NK-92 (cell line): ENCODE results near the gene MRPS31.

Experiments used
- DNase-seq: peaks from one replicate; lab custom pipeline; 2025; ENCODE audit not compliant: unreplicated experiment; lab: John Stamatoyannopoulos, UW

Gene MRPS31

DNA sequence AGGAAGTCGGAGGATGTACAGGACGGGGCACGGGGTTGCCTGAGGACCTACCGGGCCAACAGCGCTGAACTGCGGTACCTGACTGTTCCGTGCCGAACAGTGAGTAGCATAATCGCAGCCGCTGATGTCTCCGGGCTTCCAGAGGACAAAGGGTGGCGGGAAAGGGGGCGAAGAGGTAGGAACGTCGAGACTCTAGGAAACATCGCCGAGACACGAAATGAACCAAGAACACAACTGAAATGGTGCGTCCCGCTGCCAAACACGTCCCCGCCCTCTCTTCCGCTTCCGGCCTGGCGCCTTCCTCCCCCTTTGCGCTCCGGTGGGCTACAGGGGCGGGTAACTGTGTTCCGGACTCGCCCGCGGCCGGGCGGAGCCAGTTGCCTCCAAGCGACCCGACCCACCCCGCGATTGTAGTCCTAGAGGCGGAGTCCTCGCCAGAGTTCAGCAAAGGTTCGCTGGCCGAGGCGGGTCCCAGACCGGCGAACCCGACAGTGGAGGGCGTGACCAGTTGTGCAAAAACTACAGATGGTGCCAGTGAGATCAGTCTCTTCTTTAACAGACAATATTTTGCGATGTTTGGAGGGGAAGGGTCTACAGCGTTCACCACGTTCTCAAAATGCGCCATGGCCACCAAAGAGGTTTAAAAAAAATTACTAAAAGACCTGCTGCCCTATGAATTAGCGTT, at the start of gene MRPS31:
Gene MRPS31 (minus strand): TSS at position 257 of the 685 bp plus-strand sequence. CDS start 54 bp downstream, at position 203.
- DNase-seq, result peak; percentile 47

DNA sequence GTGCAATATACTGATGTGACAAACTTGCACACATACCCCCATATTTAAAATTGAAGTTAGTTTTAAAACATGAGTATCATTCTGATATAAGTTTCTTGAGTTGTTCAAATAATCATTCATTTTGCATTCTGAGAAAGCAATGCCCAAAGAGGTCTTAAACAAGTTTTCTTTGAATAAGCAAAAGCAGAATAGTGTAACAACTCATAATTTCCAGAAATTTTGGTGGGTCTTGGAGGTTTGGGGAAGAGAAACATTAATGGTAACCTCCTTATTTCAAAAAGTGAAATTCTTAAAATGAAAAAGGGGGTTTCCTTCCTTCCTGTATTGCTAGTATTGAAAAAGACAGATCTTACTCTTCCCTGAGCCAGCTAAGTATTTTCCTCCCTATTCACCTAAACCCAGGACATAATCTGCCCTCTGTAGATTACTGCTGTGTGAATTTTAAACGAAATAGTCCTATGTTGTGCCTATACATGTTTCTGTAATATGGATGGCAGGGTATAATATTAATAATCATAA, 48.9 kb upstream of the MRPS31 start:
- DNase-seq, result no peak

DNA sequence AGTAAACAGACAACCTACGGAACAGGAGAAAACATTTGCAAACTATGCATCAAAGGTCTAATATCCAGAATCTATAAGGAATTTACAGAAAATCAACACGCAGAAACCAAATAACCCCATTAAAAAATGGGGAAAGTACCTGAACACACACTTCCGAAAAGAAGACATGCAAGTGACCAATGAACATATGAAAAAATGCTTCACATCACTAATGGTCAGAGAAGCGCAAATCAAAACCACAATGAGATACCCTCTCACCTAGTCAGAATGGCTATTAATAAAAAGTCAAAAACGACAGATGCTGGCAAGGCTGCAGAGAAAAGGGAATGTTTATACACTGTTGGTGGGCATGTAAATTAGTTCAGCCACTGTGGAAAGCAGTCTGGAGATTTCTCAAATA, 47.9 kb upstream of the MRPS31 start:
- DNase-seq, result no peak

DNA sequence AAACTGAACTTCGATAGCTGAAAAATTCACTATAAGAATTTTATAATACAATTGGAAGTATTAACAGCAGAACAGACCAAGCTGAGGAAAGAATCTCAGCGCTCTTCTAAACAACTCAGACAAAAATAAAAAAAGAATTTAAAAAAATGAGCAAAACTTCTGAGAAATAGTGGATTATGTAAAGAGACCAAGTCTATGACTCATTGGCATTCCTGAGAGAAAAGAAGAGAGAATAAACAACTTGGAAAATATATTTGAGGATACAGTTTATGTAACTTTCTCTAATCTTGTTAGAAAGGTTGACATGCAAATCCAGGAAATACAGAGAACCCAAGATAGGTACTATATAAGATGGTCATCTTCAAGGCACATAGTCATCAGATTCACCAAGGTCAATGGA, 43.8 kb upstream of the MRPS31 start:
- DNase-seq, result no peak

DNA sequence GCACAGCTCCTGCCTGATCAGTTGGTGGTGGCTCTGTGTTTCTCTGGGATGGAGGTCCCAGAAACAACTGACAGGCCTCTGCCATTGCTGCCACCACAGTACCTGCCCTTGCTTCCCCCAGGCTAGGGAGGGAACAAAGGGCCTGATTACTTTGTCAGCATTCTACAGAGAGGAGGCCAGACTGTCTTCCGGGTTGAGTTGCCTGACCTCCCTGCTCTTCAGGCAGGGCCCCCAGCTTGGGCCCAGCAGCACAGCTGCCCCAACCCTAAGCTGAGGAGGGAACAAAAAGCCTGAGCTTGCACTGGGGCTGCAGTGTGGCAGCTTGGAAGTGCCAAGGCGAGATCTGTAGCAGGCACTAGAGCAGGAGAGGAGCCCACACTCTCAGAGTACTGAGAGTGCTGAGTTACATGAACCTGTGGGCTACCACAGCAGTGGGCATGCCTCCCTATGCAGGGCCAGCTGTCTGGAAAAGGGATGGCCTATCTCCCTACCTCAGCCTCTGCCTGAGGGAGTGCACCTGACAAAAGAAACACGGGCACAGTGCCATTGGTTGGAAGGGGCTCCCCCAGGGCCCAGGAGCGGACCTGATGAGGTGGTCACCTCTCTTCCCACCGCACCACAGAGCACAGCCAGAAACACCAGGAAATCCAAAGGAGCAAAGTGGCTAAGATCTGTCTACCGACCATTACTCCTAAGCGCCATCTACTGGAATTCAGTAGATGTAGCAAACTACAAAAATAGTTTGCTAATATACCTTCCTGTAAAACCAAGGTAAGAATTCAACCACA, 42.9 kb upstream of the MRPS31 start:
- no peak for DNase-seq

DNA sequence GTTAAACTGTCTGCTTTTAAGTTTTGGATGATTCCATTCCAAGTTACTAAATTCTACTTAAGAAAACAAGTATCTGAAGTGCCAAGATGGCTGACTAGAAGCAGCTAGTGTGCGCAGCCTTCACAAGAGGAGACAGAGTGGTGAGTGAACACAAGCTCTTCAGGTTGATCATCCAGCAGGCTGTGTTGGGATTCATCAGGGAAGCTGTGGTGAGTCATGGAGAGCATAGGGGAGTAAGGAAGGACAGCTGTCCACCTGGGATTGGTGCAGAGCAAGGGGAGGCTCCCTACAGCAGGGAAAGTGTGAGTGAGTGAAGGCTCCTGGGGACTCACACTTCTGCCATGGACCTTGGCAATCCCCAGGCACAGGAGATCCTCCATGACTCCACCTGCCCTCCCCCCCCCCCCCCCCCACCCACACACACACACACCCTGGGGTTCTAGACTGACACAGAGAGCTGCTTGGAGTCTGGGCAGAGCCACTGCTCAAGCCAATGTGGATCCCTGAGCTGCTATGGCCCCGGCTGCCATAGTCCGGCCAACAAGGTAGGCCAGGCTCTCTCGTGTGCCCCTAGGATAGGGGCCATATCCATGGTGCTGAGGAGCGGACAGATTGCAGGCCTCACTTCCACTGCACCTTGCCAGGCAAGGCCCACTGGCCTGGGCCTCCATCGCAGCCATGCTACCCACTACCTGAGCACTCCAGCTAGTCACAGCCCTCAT, 41.9 kb upstream of the MRPS31 start:
- DNase-seq, result no peak

DNA sequence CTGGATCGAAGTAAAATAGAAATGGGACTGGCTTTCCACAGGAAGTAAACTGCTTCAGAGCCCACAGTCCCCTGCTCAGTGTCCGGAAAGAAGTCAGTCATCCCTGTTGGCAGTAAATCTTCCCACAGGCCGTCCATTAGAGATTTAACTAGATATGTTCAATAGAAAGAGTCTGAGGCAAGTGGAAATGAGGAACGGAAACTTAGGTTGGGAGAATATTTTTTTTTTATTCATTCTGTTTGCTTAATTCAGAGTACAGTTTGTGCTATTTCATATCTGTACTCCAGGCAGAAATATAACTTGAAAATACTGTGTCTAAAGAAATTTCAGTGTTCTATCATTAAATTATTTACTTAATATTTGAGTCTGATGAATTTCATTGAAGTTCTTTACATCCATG, 41.1 kb upstream of the MRPS31 start:
- no peak for DNase-seq

DNA sequence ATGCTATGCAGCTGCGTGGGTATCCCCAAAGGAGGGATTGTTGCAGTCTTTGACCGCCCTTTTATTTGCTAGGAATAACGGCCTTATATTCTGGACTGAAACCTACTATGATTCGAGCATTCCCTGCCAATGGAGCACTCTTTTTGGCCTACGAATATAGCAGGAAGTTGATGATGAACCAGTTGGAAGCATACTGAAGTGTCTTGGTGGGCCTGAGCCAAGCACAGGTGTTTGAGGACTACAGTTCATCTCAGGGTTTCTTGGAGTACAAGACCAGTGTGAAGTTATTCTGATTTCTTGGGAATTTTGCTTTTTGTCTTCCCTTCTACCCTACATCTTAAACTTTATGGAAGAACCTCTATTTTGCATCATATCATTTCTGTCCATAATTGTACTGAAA, 38.5 kb upstream of the MRPS31 start:
- no peak for DNase-seq

DNA sequence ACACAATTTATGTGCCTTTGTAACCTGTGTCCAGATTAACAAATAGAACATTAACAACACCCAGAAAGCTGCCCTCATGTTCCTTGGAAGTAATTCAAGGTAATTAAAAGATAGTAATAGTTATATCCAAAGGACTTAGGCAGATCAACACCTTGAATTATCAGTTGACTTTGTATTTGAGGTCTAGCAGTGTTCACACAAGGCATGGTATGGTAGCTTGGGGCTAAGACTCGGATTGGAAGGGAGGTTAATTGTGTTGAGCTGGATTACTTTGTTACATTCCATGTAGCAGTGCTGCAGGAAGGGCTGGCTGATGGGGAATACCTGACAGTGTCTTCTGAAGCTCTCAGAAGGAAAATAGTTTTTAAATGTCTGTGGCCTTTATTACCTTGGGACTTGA, 35.3 kb upstream of the MRPS31 start:
- no peak for DNase-seq

DNA sequence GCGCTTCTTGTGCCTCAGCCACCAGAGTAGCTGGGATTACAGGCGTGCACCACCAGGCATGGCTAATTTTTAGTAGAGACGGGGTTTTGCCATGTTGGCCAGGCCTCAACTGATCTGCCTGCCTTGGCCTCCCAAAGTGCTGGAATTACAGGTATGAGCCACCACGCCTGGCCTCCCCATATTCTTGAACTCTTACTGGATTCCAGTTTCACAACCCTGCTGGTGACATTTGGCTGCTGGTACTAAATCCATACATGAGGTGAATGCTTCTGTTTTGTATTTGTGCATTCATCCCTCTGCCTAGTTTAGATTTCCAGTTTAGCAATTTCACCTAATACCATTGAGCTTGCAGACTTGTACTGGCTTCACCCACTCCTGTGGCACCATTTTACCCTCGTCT, 32.3 kb upstream of the MRPS31 start:
- DNase-seq, result no peak

DNA sequence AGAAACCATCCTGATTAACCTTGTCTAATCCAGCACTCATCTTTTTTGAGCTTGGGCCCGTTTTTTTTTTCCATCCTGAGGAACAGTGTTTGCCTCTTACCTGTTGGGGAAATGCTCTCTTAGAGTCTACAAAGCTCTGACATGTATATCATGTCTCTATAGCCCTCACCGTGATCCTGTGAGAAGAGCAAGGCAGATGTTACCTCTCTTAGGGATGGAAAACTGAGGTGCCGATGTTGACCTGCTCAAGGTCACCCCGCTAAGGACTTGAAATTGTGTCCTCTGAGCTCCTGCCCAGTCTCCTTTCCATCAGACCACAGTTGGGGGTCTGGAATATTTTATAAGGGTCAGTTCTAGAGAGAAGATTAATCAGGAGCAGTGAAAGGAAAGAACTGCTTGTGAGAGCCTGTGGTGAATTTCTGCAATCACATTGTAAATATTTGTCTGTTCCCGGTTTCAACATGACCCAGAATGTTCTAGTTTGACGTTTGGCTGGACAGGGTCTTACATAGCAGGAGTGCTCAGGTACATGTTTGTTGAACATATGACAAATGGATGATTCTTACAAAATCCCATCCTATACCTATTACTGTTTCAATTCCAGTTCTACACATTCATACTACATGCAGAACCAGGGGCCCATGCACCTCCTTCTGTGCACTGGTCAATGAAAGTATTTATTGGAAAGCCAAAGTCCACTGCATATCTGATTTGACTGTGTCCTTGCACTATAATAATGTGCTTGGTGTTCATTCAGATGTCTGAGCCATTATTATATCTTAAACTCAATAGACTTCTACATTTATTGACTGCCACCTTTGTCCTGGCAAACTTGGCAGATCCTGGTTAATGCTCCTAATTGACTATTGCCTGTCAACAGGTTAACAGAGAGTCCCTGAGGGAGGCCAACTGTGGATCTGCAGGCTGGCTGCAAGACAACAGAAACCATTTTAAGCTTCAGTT, 30.5 kb upstream of the MRPS31 start:
- DNase-seq, result no peak

DNA sequence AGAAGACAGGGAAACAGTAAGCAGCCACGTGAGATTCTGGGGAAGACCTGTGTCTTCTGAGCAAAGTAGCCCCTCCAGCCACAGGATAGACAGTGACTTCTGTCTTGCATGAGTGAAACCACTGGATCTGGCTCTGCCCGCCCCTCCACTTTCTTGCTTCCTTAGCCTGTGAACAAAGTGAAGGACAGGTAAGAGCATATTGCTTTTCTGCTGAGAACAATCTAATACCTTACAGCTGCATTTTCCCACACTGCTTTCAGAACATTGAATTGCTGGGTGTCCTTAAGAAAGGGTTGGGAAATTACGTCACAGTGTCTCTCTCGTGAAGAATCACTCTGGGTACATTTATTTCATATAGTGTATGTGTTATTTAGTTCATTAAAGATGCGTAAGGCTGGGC, 29.6 kb upstream of the MRPS31 start:
- no peak for DNase-seq

DNA sequence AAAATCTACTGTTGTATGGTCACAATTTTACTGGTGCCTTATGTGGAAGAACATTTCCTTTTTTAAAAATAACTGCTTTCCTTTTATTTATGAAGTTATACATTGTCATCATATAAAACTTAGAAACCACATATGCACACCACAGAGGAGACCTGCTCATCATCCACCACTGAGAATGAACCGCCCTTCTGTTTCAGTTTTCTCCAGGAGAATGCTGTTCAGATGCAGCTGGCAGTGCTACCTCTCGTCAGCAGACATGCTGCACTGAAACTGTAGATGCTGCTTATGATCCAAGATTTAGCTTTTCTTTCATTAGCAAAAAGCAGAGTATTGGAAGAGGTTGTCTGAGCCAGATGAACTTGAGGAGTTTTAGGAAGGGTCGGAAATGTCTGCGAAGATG, 28.5 kb upstream of the MRPS31 start:
- no peak for DNase-seq

DNA sequence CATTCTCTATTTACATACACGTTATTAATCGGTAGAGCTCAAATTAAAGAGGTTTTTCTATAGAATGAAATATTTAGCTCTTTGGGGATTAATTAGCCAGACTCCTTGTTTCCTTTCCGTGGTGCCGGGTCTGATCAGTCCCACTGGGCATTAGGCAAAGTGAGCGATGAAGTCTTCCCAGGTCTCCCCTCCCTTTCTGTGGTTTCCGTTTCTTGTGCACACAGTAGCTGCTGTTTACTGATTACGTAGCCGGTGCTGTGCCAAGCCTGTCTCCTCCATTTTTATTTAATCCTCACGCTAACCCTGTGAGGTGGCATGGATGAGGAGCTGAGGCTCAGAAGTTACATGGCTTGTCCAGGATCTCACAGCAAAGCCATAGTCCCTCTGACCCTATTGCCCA, 27.4 kb upstream of the MRPS31 start:
- DNase-seq, result no peak

DNA sequence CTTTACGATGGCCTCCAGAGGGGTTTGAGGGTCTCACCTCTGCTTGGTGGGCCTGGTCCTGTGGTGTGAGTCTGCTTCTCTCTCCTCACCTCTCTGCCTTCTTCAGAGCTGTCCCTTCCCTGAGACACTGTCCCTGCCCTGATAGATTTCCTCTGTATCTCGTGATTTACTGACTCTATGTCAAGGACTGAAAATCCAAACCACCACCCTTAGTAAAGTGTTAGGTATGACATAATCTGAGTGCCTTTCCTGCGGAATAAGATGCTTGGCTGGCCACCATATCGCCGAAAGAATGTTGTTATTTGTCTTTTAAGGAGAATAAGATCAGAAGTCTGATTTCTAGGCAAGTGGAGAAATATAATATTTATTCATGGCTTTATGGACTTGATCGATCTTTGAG, 25.7 kb upstream of the MRPS31 start:
- DNase-seq, result no peak

DNA sequence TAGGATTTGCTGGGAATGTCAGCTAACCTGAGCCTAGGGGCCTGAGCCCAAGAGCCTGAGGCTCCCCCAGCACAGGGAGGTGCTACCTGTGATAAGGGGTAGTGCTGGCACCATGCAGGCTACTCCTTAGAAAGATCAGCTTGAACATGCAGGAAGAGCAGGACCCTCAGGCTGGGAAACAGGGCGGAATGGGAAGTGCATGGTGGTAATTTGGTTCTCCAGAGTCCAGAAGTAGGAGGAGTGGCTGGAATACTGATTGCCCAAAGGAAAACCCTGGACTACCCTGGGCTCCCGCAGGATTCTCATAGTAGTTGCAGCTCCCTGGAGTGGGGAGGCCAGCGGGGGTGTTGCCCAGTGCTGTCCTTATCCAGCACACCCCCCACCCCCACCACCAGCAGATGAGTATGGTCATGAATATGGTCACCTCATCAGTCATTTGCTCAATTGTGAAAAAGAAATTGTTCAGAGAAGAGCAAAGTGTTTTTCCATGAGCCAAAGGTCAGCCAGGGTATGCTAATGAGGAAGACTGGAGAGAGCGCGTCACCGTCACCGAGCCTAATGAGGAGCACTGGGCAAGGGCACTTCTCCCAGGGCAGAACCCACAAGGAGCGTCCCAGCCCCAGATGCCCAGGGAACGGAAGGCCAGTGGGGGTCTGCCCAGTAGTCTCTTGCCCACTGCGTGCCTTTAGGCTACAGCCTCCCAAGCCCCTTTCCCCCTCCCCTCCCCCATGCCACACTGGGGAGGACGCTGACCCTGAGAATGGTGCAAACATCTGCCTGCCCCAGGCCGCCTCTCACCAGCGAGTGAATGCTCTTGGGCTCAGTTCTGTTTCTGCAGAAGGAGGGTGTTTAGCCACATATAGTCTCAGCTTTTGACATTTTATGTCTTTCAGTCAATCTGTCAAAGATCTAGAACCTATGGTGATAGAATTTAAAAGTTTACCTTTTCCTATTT, 23.7 kb upstream of the MRPS31 start:
- no peak for DNase-seq

DNA sequence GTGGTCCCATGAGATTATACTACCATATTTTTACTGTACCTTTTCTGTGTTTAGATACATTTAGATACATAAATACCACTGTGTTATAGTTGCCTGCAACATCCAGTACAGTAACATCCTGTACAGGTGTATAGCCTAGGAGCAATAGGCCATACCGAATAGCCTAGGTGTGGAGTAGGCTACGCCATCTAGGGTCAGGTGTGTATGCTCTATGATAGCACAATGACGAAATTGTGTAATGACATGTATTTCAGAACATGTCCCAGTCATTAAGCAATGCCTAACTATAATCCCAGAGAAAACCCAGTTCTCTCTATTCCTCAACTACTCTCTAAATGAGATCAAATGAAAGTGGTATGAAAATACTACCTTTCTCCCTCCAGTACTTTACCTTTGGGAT, 22.3 kb upstream of the MRPS31 start:
- DNase-seq, result no peak

DNA sequence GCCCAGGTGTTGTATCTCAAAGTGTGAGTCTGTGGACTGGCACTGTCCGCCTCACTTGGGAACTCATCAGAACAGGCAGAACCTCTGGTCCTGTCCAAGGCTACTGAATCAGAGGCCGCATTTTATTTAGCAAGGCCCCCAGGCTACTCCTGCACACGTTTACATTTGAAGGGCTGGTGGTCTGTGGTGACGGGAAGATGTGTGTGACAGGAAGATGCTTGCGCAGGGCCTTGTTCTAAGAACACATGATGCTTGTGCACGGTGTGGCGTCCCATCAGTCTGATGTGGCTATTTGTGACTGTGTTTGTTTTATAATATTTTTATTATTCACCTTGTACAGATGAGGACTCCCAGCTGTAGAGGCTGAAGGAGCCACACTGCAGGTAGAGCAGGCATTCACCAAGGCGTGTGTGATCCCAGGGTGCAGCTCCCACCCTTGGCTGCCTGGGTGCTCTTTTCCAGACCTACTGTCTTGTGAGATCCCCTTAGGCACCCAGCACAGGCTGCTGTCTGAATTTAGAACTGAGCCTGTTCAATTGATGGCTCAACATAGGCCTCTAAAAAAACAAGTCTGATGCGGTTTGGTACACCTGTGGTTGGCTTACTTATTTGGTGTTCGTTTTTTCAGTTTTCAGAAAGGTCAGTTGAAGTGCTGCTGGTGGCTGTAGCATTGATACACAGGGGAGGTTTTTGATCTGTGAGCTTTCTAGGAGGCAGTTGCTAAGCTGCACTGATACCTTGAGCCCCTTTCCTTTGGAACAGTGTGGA, 21.5 kb upstream of the MRPS31 start:
- no peak for DNase-seq

DNA sequence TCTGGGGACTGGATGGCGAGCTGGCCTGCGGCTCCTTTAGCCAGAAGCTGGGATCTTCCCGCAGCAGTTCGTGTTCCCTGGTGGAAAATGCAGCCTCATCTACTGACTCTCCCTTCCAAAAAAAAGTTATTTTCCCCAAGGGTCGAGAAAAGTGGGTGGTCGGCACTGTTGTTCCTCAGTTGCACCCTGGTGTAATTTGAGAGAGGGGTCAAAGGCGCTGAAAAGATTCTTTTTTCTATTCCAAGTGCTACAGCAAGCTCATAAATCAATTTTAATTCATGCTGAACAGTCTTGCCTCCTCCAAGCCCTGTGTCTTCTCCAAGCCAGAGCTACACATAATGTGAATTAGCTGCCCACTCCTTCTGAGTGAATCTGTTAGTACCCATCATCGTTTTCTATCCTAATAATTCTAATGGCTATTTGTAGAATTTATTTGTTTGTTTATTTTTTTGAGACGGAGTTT, 19.2 kb upstream of the MRPS31 start:
- DNase-seq, result no peak
